ENCODE data around the gene BUD23. TPM values are rescaled to one million over a fixed set of nuclear protein-coding genes. Genes with fewer than 3 reads are reported as not detected.

The BUD23 gene
- total RNA-seq, 1 experiment from 2014 or later: 78.1 TPM

GRCh38 chr7:73680501-73680900 is 2.9 kb upstream of the BUD23 start:
- peaks cover 3% of the 10 kb centered on the region for H4K20me1 ChIP-seq (ENCODE audit: control insufficient read depth, insufficient read depth, insufficient read length)
- H3K9me3 Mint-ChIP-seq: no peaks in the 10 kb centered on the region

More at GRCh38 chr7:73680501-73680900, 2.9 kb upstream of the BUD23 start:
- Histone ChIP-seq H3K9me3 (ENCODE audit: control insufficient read depth, low read depth, low read length) (no peaks in the 10 kb centered on the region), H3K18ac (ENCODE audit: insufficient read length, low read depth, low read length) (no peak overlapping the region), H3K23me2 (ENCODE audit: insufficient read length, low read depth, low read length, poor library complexity, severe bottlenecking) (peaks cover 12% of the 10 kb centered on the region), H3K4me2 (ENCODE audit: insufficient read depth, insufficient read length, low read length) (no peak overlapping the region), H3K23ac (ENCODE audit: insufficient read length, low read depth, low read length) (no peak overlapping the region), H3K4ac (ENCODE audit: low read depth, low read length) (no peak overlapping the region), H3K27ac (ENCODE audit: insufficient read length, low read depth, low read length) (no peak overlapping the region), H2BK120ac (ENCODE audit: low read depth, low read length, poor library complexity, severe bottlenecking) (no peak overlapping the region), H3K79me1 (ENCODE audit: insufficient read depth, low read depth, low read length, poor library complexity, severe bottlenecking) (peaks cover 16% of the 10 kb centered on the region), H2BK5ac (ENCODE audit: insufficient read length, low read length) (no peak overlapping the region), H4K91ac (ENCODE audit: insufficient read length, low read depth, low read length) (no peak overlapping the region), H3K9ac (ENCODE audit: extremely low read depth, insufficient read length, low read length) (no peak overlapping the region), H3K27me3 (ENCODE audit: insufficient read depth, low read length) (no peaks in the 10 kb centered on the region), H3K79me2 (ENCODE audit: insufficient read depth, low read length) (peaks cover 20% of the 10 kb centered on the region; the same call in 1 of the 2 replicates), H2BK12ac (ENCODE audit: insufficient read length, low read depth, low read length) (no peak overlapping the region), H3K14ac (ENCODE audit: insufficient read depth, low read length) (no peak overlapping the region), H2BK15ac (ENCODE audit: low read depth, low read length) (no peak overlapping the region), H2AFZ (ENCODE audit: low read length) (no peak overlapping the region), H2AK5ac (ENCODE audit: insufficient read length, low read length) (no peak overlapping the region), H3T11ph (ENCODE audit: low read length) (no peak overlapping the region), H3K4me1 (ENCODE audit: insufficient read depth, low read length) (peaks cover 4% of the 10 kb centered on the region; the same call in 1 of the 2 replicates), H3K56ac (ENCODE audit: insufficient read length, low read depth, low read length) (no peak overlapping the region), H2BK20ac (ENCODE audit: low read depth, low read length, poor library complexity, severe bottlenecking) (no peak overlapping the region), H4K5ac (ENCODE audit: insufficient read length, low read depth, low read length) (no peak overlapping the region), H4K8ac (replicated peaks; ENCODE audit: insufficient read length, low read depth, low read length) (no peak overlapping the region)
- Mint-ChIP-seq H3K4me1 (peaks cover 14 to 23% of the 10 kb centered on the region in 2 experiments), H3K27ac (no peak overlapping the region), H3K27me3 (ENCODE audit: low read depth) (no peaks in the 10 kb centered on the region), H3K4me3 (peak overlapping the region; percentile 21 to 90; a peak in 3 of 5 replicates), H3K36me3 (ENCODE audit: insufficient read depth in 1 of 3, low read depth in 3 of 3) (peaks cover 19 to 30% (median 19%) of the 10 kb centered on the region in 3 experiments)
- WGBS (ENCODE audit: extremely low coverage, insufficient read length, low lambda C conversion rate): no CpG with 5 or more reads among the region's 7 CpGs
- TF ChIP-seq CTCF (conservative IDR thresholded peaks at IDR 0.05): no peak
- DNase-seq: no peak
